Chondrocyte (in vitro differentiated cells): Measurements from ENCODE around the gene FAF1. TPM values are rescaled to one million over a fixed set of nuclear protein-coding genes. Genes with fewer than 3 reads are reported as not detected.
"Not testable (repeated sequence)": the region's sequence is repeated elsewhere in the genome, so short reads cannot be mapped to it uniquely, and the experiment has no call there.

Source experiments
- DNase-seq: peaks from one replicate; pipeline ENCODE4 v3.0.0; 2021; ENCODE audit warnings: mixed read lengths, low spot score
- H3K27ac Mint-ChIP-seq: one replicate; pipeline ENCODE4 v1.8.0; 2021; ENCODE audit warnings: mild to moderate bottlenecking, moderate library complexity, mixed read lengths; ENCODE audit not compliant: unreplicated experiment
- H3K27me3 Mint-ChIP-seq: 2 replicates; pipeline ENCODE4 v1.8.0; 2021; ENCODE audit warnings: low read depth, mixed read lengths
- H3K36me3 Mint-ChIP-seq: 2 replicates; pipeline ENCODE4 v1.8.0; 2021; ENCODE audit warnings: low read depth, mixed read lengths
- H3K4me1 Mint-ChIP-seq: 2 replicates; pipeline ENCODE4 v1.8.0; 2021; ENCODE audit warnings: low read depth, mild to moderate bottlenecking, mixed read lengths
- H3K4me3 Mint-ChIP-seq: one replicate; pipeline ENCODE4 v1.8.0; 2021; ENCODE audit warnings: mild to moderate bottlenecking, moderate library complexity, mixed read lengths; ENCODE audit not compliant: unreplicated experiment
- H3K9me3 Mint-ChIP-seq: 2 replicates; pipeline ENCODE4 v1.8.0; 2021; ENCODE audit warnings: low read depth, mixed read lengths
- CTCF ChIP-seq: fragments of 200-600 bp; sonication (generic); IDR thresholded peaks from 2 replicates; pipeline ENCODE4 v1.5.0; 2021; ENCODE audit warnings: antibody characterized with exemption, mild to moderate bottlenecking, moderate library complexity
- total RNA-seq: library from RNA; stranded (reverse); gene quantifications from 3 replicates; pipeline ENCODE4 v1.2.1, GENCODE V29; 2021

The FAF1 gene
- total RNA-seq, 1 donor from 2014 or later, result 38.7 TPM

DNA sequence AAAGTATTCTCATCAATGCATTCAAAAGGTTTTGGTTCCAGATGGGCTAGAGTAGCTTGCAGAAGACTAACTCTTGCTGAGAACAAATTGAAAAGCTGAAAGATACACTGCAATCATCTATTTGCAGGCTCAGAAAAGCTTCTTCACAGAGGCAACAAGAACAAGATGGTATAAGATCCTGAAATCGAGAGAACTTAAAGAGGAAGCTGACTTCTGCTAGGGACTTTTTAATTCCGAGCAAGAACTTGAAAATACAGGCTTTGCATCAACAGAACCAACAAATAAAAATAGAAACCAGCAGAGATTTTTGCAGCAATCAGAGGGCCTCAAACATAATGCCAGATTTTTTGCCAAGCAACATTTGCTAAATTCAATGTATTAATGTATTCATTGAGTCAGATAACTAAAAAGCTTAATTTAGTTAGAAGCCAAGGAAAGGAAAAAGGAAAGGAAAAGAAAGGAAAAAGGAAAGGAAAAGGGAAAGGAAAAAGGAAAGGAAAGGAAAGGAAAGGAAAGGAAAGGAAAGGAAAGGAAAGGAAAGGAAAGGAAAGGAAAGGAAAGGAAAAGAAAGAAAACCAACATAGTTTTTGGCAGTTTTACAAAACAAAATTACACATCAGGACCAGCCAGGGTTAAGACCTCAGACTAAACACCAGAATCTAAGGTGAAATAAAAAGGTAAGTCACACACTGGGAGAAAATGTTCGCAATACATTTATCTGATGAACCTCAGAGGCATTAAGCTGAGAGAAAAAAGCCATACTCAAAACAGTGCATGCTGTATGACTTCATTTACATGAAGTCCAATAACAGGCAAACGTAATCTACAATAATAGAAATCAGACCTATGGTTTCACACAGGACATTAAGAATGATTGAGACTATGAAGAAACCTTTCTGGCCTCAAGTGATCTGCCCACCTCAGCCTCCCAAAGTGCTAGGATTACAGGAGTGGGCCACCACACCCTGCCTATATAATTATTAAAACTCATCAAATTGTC lies 42.6 kb downstream of the FAF1 start:
- Mint-ChIP-seq H3K36me3 (no peaks in the 10 kb centered on the region), H3K4me3 (no peak overlapping the region), H3K27ac (no peak overlapping the region), H3K9me3 (peaks cover 6% of the 10 kb centered on the region), H3K27me3 (no peaks in the 10 kb centered on the region), H3K4me1 (peaks cover 13% of the 10 kb centered on the region)
- DNase-seq, result no peak
- no peak for TF ChIP-seq CTCF

DNA sequence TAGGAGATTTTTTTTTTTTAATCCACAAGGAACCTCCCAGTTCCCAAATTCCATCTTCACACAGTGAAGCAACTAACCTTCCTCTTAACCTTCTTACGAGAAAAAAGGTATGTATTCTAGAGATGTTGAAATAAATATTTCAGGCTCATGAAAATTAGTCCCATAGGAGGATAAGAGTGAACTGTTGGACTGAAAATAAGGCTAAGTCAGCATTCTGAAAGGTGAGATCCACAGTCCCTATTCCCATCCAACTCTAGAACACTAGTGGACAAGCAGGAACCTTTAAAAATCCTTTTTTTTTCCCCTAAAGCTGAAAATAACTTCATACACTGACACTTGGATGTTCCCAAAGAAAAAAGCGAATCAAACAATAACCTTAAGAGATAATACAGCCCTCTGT lies 44.4 kb downstream of the FAF1 start:
- Mint-ChIP-seq H3K27me3 (no peaks in the 10 kb centered on the region), H3K4me1 (peaks cover 13% of the 10 kb centered on the region), H3K9me3 (peaks cover 3% of the 10 kb centered on the region), H3K4me3 (no peak overlapping the region), H3K27ac (no peak overlapping the region), H3K36me3 (no peaks in the 10 kb centered on the region)
- TF ChIP-seq CTCF, result no peak
- no peak for DNase-seq

DNA sequence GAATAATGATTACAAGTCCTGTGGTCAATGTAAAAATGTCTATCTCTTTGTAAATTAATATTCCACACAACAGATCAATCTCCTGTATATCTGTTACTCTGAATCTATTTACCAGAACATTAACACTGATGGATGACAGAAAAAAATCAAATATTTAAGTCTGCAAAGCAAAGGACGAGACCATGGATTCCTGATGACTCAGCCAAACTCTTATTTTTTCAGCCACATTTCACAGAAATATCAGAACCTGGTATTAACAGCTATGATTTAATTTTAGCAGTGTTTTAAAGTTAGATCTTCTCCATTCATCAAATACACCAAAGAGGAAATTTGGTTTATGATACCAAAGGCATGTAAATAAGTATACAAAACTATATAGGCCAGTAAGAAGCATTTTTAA lies 46.1 kb downstream of the FAF1 start:
- Mint-ChIP-seq H3K9me3 (peaks cover 6% of the 10 kb centered on the region), H3K4me3 (no peak overlapping the region), H3K36me3 (no peaks in the 10 kb centered on the region), H3K27me3 (no peaks in the 10 kb centered on the region), H3K27ac (peak overlapping the region; percentile 33), H3K4me1 (peaks cover 13% of the 10 kb centered on the region)
- DNase-seq, result no peak
- TF ChIP-seq CTCF, result no peak

GRCh38 chr1:50910356-50910755 lies 49.7 kb downstream of the FAF1 start:
- Mint-ChIP-seq H3K4me1 (peaks cover 13% of the 10 kb centered on the region), H3K9me3 (peaks cover 20% of the 10 kb centered on the region)
- not testable (repeated sequence) for H3K27ac Mint-ChIP-seq, H3K27me3 Mint-ChIP-seq, H3K36me3 Mint-ChIP-seq, H3K4me3 Mint-ChIP-seq, DNase-seq

DNA sequence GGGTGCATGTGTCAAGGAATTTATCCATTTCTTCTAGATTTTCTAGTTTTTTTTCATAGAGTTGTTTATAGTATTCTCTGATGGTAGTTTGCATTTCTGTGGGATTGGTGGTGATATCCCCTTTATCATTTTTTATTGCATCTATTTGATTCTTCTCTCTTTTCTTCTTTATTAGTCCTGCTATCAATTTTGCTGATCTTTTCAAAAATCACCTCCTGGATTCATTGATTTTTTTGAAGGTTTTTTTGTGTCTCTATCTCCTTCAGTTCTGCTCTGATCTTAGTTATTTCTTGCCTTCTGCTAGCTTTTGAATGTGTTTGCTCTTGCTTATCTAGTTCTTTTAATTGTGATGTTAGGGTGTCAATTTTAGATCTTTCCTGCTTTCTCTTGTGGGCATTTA lies 52.5 kb downstream of the FAF1 start:
- H3K36me3 Mint-ChIP-seq, H3K27ac Mint-ChIP-seq, H3K4me3 Mint-ChIP-seq, H3K4me1 Mint-ChIP-seq, DNase-seq, H3K27me3 Mint-ChIP-seq: not testable (repeated sequence)
- peaks cover 20% of the 10 kb centered on the region for H3K9me3 Mint-ChIP-seq

- not testable (repeated sequence) for DNase-seq, H3K4me1 Mint-ChIP-seq, H3K27ac Mint-ChIP-seq, H3K4me3 Mint-ChIP-seq, H3K36me3 Mint-ChIP-seq, H3K27me3 Mint-ChIP-seq
- peaks cover 20% of the 10 kb centered on the region for H3K9me3 Mint-ChIP-seq
Observed at GRCh38 chr1:50906050-50906449, 54.0 kb downstream of the FAF1 start.
